Testis (tissue), 3 donors: ENCODE measurements around the gene SLC25A29. TPM values are rescaled to one million over a fixed set of nuclear protein-coding genes. Genes with fewer than 3 reads are reported as not detected.

Experiments used
- DNase-seq: peaks from one replicate; pipeline ENCODE4 v3.0.0-alpha.2; 2019
- H3K27ac ChIP-seq, 2 donors: fragments of 200-600 bp; sonication (generic); one replicate each; pipeline ENCODE4 v1.5.1; 2019
- H3K27me3 ChIP-seq: fragments of 200-600 bp; sonication (generic); one replicate; pipeline ENCODE4 v1.5.1; 2019
- H3K36me3 ChIP-seq: fragments of 200-600 bp; sonication (generic); one replicate; pipeline ENCODE4 v1.5.1; 2017; ENCODE audit warnings: low read depth; ENCODE audit errors: missing control alignments
- H3K4me1 ChIP-seq: fragments of 200-600 bp; sonication (generic); one replicate; pipeline ENCODE4 v1.5.1; 2019
- H3K4me3 ChIP-seq, 2 donors: fragments of 200-600 bp; sonication (generic); one replicate each; pipeline ENCODE4 v1.5.1; 2017 to 2019
- H3K9me3 ChIP-seq: fragments of 200-600 bp; sonication (generic); one replicate; pipeline ENCODE4 v1.5.1; 2017
- POLR2A ChIP-seq: fragments of 450-650 bp; IDR thresholded peaks from one replicate; pipeline ENCODE4 v1.6.1; 2017; ENCODE audit warnings: antibody characterized with exemption, mild to moderate bottlenecking, moderate library complexity
- WGBS, 2 donors: methylation state at CpG; one replicate each; pipeline ENCODE4 v1.1.5; 2018; 5-methylcytosine and 5-hydroxymethylcytosine counted together
- intact Hi-C: fragments of 100-400 bp; cut with DNase I; formaldehyde crosslinking; loops from one replicate; pipeline ENCODE4 v1.15.1; 2023; ENCODE audit warnings: low total_unique reads
- polyA plus RNA-seq: library from polyadenylated mRNA; stranded (reverse); fragments of 350-450 nt; fragmentation: Illumina TruSeq; extraction: RNeasy Lipid Tissue Mini Kit (QIAGEN cat#74804); gene quantifications from one replicate; pipeline ENCODE4 v1.2.3, GENCODE V29; 2014; ENCODE audit warnings: low read depth, low replicate concordance; ENCODE audit not compliant: insufficient read depth
- total RNA-seq, 2 donors: library from RNA; depleted of rRNA; stranded (reverse); fragments of >200 nt; gene quantifications; one replicate each; pipeline ENCODE4 v1.2.3, GENCODE V29; 2016
- TF ChIP-seq, protein P1 (sequence below), 3 experiments: fragments of 450-650 bp in 2 of 3; fragments of 200-600 bp in 1 of 3; sonication (generic) in 1 of 3; IDR thresholded peaks; one replicate each; pipeline ENCODE4 v1.5.1; 2016 to 2019; ENCODE audit warnings: antibody characterized with exemption in 3 of 3, mild to moderate bottlenecking in 2 of 3, moderate library complexity in 1 of 3

Gene SLC25A29
- total and polyA plus RNA-seq, 3 donors from 2014 or later = 72.3 to 322 (median 185) TPM

- WGBS, 2 donors = 63 to 83% methylated on average over 4 to 13 of the region's 13 CpGs
- H3K9me3 ChIP-seq = no peaks in the 10 kb centered on the region
- no peak overlapping the region for H3K27ac ChIP-seq
- no peak overlapping the region for H3K4me3 ChIP-seq
- no peaks in the 10 kb centered on the region for H3K27me3 ChIP-seq
- no peak for DNase-seq
- no peaks in the 10 kb centered on the region for H3K4me1 ChIP-seq
- no peak for TF ChIP-seq POLR2A
- TF ChIP-seq, protein P1, sequence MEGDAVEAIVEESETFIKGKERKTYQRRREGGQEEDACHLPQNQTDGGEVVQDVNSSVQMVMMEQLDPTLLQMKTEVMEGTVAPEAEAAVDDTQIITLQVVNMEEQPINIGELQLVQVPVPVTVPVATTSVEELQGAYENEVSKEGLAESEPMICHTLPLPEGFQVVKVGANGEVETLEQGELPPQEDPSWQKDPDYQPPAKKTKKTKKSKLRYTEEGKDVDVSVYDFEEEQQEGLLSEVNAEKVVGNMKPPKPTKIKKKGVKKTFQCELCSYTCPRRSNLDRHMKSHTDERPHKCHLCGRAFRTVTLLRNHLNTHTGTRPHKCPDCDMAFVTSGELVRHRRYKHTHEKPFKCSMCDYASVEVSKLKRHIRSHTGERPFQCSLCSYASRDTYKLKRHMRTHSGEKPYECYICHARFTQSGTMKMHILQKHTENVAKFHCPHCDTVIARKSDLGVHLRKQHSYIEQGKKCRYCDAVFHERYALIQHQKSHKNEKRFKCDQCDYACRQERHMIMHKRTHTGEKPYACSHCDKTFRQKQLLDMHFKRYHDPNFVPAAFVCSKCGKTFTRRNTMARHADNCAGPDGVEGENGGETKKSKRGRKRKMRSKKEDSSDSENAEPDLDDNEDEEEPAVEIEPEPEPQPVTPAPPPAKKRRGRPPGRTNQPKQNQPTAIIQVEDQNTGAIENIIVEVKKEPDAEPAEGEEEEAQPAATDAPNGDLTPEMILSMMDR (IDR thresholded peaks at IDR 0.05) = no peak
- no peaks in the 10 kb centered on the region for H3K36me3 ChIP-seq
- intact Hi-C loops = no loop called here
These were observed 24.2 kb upstream of the SLC25A29 start for GRCh38 chr14:100330388-100330931.

DNA sequence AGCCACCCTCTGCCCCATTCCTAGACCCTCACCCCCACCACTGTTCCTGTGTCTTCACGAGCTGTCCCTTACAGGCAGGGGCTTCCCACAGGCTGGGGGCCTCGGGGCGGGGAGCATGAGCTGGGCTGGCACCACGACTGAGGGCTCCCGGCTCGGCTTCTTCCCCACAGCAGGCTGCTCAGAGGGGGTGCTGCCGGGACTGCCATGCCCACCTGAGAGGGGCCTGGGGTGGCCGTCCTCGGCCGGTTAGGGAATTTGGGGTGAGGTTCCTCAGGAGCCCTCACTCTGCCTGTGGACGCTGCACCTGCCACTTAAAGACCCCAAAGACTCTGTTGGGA lies 23.7 kb upstream of the SLC25A29 start:
- Histone ChIP-seq H3K27me3 (no peaks in the 10 kb centered on the region), H3K36me3 (no peaks in the 10 kb centered on the region), H3K27ac (no peak overlapping the region), H3K4me3 (no peak overlapping the region), H3K4me1 (no peaks in the 10 kb centered on the region), H3K9me3 (no peaks in the 10 kb centered on the region)
- WGBS, 2 donors = 89 to 96% methylated on average over 9 to 11 of the region's 11 CpGs
- TF ChIP-seq POLR2A = no peak
- TF ChIP-seq, protein P1 (IDR thresholded peaks at IDR 0.05) = no peak
- no peak for DNase-seq
- intact Hi-C loops = no loop called here

DNA sequence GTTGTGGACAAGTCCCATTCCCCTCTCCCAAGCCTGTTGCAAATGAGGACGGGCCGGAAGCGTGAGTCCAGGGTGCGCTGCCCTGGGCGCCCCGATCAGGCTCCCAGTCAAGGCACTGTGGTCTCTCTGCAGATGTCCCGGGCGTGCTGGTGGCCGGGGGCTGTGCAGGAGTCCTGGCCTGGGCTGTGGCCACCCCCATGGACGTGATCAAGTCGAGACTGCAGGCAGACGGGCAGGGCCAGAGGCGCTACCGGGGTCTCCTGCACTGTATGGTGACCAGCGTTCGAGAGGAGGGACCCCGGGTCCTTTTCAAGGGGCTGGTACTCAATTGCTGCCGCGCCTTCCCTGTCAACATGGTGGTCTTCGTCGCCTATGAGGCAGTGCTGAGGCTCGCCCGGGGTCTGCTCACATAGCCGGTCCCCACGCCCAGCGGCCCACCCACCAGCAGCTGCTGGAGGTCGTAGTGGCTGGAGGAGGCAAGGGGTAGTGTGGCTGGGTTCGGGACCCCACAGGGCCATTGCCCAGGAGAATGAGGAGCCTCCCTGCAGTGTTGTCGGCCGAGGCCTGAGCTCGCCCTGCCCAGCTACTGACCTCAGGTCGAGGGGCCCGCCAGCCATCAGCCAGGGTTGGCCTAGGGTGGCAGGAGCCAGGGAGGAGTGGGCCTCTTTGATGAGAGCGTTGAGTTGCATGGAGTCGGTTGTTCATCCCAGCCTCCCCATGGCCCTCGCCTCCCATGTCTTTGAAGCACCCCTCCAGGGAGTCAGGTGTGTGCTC lies 23.2 kb upstream of the SLC25A29 start:
- Histone ChIP-seq H3K36me3 (no peaks in the 10 kb centered on the region), H3K9me3 (no peaks in the 10 kb centered on the region), H3K27ac (no peak overlapping the region), H3K27me3 (no peaks in the 10 kb centered on the region), H3K4me3 (no peak overlapping the region), H3K4me1 (no peaks in the 10 kb centered on the region)
- WGBS, 2 donors = 87 to 88% methylated on average over 33 to 35 of the region's 36 CpGs
- no peak for TF ChIP-seq POLR2A
- TF ChIP-seq, protein P1 (IDR thresholded peaks at IDR 0.05) = no peak
- DNase-seq = no peak
- intact Hi-C loops = no loop called here

DNA sequence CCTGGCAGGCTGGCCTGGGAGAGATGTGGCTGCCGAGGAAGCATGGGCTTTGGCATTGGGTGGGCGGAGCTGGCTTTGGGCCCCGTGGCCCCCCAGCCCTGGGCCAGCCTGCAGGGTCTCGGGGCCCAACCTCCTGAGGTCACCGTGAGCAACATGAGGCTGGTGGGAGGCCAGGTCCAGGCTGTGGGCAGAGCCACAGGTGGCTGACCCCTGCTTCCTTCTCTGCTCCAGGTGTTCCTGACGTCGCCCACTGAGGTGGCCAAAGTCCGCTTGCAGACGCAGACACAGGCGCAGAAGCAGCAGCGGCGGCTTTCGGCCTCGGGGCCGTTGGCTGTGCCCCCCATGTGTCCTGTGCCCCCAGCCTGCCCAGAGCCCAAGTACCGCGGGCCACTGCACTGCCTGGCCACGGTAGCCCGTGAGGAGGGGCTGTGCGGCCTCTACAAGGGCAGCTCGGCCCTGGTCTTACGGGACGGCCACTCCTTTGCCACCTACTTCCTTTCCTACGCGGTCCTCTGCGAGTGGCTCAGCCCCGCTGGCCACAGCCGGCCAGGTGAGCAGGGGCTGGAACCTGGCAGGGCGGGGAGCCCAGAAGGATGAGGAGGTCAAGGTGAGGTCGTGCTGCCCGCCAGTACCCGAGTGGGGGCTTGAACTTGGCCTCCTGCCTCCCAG lies 22.4 kb upstream of the SLC25A29 start:
- Histone ChIP-seq H3K9me3 (no peaks in the 10 kb centered on the region), H3K4me3 (no peak overlapping the region), H3K27me3 (no peaks in the 10 kb centered on the region), H3K4me1 (no peaks in the 10 kb centered on the region), H3K36me3 (no peaks in the 10 kb centered on the region), H3K27ac (no peak overlapping the region)
- no peak for TF ChIP-seq POLR2A
- TF ChIP-seq, protein P1 (IDR thresholded peaks at IDR 0.05) = no peak
- WGBS, 2 donors = 83 to 89% methylated on average over 14 to 29 of the region's 32 CpGs
- intact Hi-C loops = no loop called here
- DNase-seq = no peak
